T47D (cell line): ENCODE data around the gene SEC14L6.
A peak's percentile ranks its signal among the peaks of the same experiment; 100 is the strongest.

ENCODE experiments used
- DNase-seq, 2 experiments: peaks; one replicate each; pipeline versions ENCODE4 v3.0.0 to v3.0.0-alpha.2; 2011 to 2012; ENCODE audit warnings: low read depth in 1 of 2, low spot score in 1 of 2
- JUND ChIP-seq: IDR thresholded peaks from 2 replicates; pipeline ENCODE4 v1.6.1; 2012; ENCODE audit warnings: low read depth
- in situ Hi-C: cut with HindIII; loops from 2 replicates; pipeline ENCODE4 v1.10.0; 2016; ENCODE audit warnings: low sequenced_read_pairs, low pct_unique_long_range_greater_than_20kb

The SEC14L6 gene

DNA sequence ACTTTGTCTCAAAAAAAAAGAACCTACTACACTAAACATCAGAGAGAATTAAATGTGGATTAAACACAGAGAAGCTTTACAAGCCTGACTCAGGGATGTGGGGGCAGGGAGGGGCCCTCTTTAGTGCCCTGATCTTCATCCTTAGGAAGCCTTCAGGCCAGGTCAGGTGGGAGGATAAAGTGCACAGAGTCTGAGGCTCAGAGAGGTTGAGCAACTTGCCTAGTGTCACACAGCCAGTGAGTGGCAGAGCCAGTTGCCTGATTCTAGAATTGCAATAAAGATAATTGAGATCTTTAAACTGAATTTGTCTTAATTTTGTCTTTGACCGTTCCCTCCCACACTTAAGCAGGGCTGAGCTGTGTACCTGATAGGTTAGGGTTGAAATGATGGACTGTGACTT is 7.2 kb downstream of the SEC14L6 start:
- in situ Hi-C loops, result no loop called here
- no peak for TF ChIP-seq JUND
- no peak for DNase-seq

GRCh38 chr22:30538280-30538679 is 8.3 kb downstream of the SEC14L6 start:
- TF ChIP-seq JUND, result no peak
- in situ Hi-C loops, result no loop called here
- DNase-seq, result peak in 1 of 2 experiments; percentile 25

DNA sequence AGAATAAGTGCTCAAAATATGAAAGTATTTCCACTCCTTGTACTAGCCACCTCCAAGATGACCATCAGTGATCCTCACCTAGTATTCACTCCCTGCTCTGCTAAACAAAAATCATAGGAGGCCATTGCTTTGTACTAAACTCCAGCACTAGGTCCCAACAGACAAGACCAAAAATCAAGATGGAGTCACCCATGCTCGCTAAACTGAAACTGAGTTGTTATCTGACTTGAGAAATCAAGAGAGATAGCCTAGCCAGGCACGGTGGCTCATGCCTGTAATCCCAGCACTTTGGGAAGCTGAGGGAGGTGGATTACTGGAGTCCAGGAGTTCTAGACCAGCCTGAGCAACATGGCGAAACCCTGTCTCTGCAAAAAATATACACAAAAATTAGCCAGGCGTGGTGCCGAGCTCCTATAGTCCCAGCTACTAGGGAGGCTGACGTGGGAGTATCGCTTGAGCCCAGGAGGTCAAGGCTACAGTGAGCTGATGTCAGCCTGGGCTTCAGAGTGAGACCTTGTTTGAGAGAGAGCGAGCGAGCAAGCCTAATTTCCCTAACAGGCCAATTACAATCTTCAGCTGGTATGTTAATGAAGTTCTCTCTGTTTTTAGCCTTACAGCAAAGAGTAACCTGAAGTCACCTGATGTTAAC is 9.3 kb downstream of the SEC14L6 start:
- no peak for DNase-seq
- in situ Hi-C loops, result no loop called here
- no peak for TF ChIP-seq JUND

- DNase-seq, result peak in 1 of 2 experiments; percentile 44
- in situ Hi-C loops, result no loop called here
- no peak for TF ChIP-seq JUND
Observed at GRCh38 chr22:30535182-30535581, 11.4 kb downstream of the SEC14L6 start.

DNA sequence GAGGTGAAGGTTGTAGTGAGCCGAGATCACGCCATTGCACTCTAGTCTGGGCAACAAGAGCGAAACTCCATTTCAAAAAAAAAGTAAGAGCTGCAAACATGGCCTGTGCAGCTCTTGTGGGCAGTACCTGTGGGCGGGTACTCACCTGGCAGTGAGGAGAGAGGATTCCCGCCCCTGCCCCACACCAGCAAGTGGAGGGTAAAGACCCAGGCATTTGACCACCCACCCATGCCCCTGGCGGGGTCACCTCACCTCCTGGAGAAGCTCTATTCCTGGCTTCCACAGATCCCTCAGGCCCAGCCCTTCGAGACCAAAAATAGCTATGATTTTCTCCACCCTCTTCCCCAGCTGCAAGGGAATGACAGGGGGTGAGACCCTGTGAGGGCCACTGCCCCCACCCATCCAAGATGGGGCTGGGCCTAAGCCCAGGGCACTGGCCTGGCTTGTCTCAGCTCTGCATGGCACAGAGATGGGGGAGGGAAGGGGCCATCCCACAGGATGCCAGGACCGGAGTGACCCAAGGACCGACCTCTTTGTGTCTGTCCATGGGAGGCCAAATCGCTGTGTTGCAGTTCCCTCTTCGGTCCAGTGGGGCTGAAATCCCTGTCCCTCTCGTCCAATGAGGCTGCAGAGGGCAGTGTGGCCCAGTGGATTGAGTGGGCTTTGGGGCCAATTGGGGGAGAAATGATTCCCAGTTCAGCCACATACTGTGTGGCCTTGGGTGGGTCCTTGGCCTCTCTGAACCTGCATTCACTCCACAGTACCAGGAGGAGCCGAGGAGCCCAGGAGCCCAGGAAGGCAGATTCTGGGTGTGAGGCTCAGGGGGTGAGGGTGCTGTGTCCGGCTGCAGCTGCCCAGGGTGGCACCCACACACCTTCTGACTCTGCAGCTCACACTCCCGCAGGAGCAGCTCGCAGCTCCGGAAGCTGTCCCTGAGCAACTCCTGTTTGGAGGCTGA is 14.6 kb downstream of the SEC14L6 start:
- in situ Hi-C loops, result no loop called here
- no peak for TF ChIP-seq JUND
- no peak for DNase-seq

GRCh38 chr22:30526656-30527055 is 19.9 kb downstream of the SEC14L6 start:
- no peak for TF ChIP-seq JUND
- in situ Hi-C loops, result no loop called here
- no peak for DNase-seq

DNA sequence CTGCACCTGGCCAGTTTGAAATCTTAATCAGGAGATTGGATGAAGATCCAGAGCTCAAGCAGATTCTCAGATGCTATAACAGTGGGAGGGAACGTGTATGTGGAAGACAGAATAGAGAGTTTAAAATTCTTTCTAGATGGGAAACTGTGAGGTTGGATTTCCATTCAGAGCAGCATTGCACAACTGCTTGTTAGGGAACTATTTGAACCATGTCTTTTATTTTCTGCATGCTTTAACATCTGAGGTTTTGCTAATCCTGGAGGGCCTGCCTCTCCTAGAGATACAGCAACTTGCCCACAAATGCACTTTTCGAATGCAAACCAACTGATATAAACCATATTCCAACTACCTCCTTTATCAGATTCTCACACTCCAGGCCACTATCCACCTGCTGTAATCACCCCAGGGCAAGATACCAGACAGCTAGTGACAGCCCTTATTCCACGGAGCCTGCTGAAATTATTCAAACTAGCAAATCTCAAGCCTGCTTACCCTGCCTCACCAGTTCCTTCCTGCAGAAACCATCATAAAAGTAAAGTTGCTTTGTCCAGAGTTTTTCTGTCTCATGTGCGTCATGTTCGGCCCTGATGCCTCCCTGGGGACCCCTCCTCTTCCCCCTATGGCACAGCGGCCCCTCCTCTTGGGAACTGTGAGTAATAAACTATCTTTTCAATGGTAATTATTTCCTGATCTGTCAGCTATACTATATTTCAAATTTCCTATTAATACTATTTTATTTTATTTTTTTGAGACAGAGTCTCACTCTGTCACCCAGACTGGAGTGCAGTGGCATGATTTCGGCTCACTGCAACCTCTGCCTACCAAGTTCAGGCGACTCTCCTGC is 22.7 kb downstream of the SEC14L6 start:
- TF ChIP-seq JUND, result no peak
- DNase-seq, result no peak
- in situ Hi-C loops, result no loop called here

DNA sequence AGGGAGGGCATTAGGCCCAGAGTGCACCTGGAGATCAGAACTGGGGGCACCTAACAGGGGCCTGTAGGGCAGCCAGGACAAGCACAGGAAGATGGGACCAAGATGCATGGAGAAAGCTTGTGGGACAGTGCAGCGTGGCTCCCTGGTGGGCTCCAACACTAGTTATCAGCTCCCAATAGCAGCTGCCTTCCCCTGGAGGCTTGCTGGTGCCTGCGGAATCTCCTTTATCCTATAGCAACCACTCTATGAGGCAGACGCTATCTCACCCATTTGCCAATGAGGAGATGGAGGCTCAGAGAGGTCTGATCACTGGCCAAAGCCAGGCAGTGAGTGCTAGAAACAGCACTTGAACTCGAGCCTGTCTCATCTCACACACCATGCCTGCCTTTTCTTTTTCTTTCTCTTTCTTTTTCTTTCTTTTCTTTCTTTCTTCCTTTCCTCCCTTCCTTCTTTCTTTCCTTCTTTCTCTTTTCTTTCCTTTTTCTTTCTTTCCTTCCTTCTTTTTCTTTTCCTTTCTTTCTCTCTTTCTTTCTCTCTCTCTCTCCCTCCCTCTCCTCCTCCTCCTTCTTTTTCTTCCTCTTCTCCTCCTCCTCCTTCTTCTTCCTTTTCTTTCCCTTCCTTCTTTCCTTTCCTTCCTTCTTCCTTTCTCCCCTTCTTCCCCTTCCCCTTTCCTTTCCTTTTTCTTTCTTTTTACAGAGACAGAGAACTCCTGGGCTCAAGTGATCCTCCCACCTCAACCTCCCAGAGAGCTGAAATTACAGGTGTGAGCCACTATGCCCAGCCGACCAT is 25.0 kb downstream of the SEC14L6 start:
- TF ChIP-seq JUND, result no peak
- no peak for DNase-seq
- in situ Hi-C loops, result no loop called here

GRCh38 chr22:30519842-30520425 is 26.6 kb downstream of the SEC14L6 start:
- TF ChIP-seq JUND, result no peak
- in situ Hi-C loops, result no loop called here
- no peak for DNase-seq

- no peak for TF ChIP-seq JUND
- DNase-seq, result no peak
- in situ Hi-C loops, result no loop called here
Observed at GRCh38 chr22:30516731-30517130, 29.8 kb downstream of the SEC14L6 start.

DNA sequence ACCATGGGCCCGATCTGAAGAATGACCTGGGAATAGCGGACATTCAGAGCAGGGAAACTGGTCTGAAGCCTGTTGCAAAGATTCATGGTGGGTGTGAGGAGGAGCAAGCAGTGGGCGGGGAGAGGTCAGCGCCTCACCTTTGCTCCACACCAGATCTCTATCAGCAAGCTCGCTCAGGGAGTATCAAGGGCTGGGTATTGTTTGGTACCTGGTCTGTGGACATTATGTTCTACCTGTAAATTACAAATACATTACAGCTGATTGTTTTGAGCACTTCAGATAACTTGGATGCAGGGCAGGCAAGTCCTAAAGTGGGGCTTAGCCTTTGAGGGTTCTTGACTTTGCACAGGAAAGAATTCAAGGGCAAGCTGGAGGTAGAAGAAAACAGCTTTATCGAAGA is 30.3 kb downstream of the SEC14L6 start:
- in situ Hi-C loops, result no loop called here
- no peak for DNase-seq
- no peak for TF ChIP-seq JUND
